Upper lobe of left lung (tissue), 6 donors: Measurements from ENCODE around the gene TBC1D9B. TPM values are rescaled to one million over a fixed set of nuclear protein-coding genes. Genes with fewer than 3 reads are reported as not detected.
A peak's percentile ranks its signal among the peaks of the same experiment; 100 is the strongest.

Experiments used
- ATAC-seq, 2 donors: fragments of 200-7000 bp; cut with Tn5 transposase; one replicate each; pipeline ENCODE4 v1.9.1; 2022; ENCODE audit warnings: mild to moderate bottlenecking in 2 of 2, moderate library complexity in 2 of 2; ENCODE audit not compliant: low FRiP score in 2 of 2
- DNase-seq, 2 donors: peaks; one replicate each; pipeline ENCODE4 v3.0.0-alpha.2; 2019 to 2020
- H3K27ac ChIP-seq, 4 donors: fragments of 200-600 bp; sonication (generic); one replicate each; pipeline ENCODE4 v1.5.1; 2016 to 2019
- H3K27me3 ChIP-seq, 4 donors: fragments of 200-600 bp; sonication (generic); one replicate each; pipeline ENCODE4 v1.5.1; 2017 to 2019
- H3K36me3 ChIP-seq, 4 donors: fragments of 200-600 bp; sonication (generic); one replicate each; pipeline ENCODE4 v1.5.1; 2016 to 2019
- H3K4me1 ChIP-seq, 4 donors: fragments of 200-600 bp; sonication (generic); one replicate each; pipeline ENCODE4 v1.5.1; 2018 to 2019
- H3K4me3 ChIP-seq, 4 donors: fragments of 200-600 bp; sonication (generic); one replicate each; pipeline ENCODE4 v1.5.1; 2017 to 2019; ENCODE audit warnings: mild to moderate bottlenecking in 2 of 4, moderate library complexity in 1 of 4
- H3K9me3 ChIP-seq, 4 donors: fragments of 200-600 bp; sonication (generic); one replicate each; pipeline ENCODE4 v1.5.1; 2018 to 2019
- EP300 ChIP-seq, 4 donors: sonication (generic); formaldehyde crosslinking; IDR thresholded peaks; one replicate each; pipeline ENCODE4 v1.5.1; 2017; ENCODE audit warnings: antibody characterized with exemption in 4 of 4, control low read depth in 2 of 4
- POLR2A ChIP-seq, 4 donors: fragments of 450-650 bp; IDR thresholded peaks; one replicate each; pipeline ENCODE4 v1.5.1; 2016 to 2017; ENCODE audit warnings: antibody characterized with exemption in 4 of 4, mild to moderate bottlenecking in 2 of 4
- POLR2AphosphoS5 ChIP-seq, 2 donors: sonication (generic); formaldehyde crosslinking; IDR thresholded peaks; one replicate each; pipeline ENCODE4 v1.5.1; 2017; ENCODE audit warnings: antibody characterized with exemption in 2 of 2
- WGBS, 2 donors: methylation state at CpG; one replicate each; pipeline ENCODE4 v1.1.5; 2017 to 2018; 5-methylcytosine and 5-hydroxymethylcytosine counted together
- total RNA-seq, 6 donors: library from RNA; depleted of rRNA in 4 of 6; stranded (reverse); fragments of >200 nt in 4 of 6; gene quantifications; one replicate each; pipeline versions ENCODE4 v1.1.0 to v1.2.1, GENCODE V29; 2016 to 2021
- TF ChIP-seq, protein P1 (sequence below), 6 experiments: fragments of 450-650 bp in 4 of 6; fragments of 200-600 bp in 2 of 6; sonication (generic) in 2 of 6; IDR thresholded peaks; one replicate each; pipeline ENCODE4 v1.5.1; 2016 to 2019; ENCODE audit warnings: antibody characterized with exemption in 6 of 6
- donor health status: DM: no; HTN: no; CAD: no; lungs with moderate emphysema.
- donor health status: DM: no; HTN: yes; CAD: no; lungs with severe emphysema.

The TBC1D9B gene
- total RNA-seq, 6 donors from 2014 or later = 66.4 to 228 (median 110) TPM

DNA sequence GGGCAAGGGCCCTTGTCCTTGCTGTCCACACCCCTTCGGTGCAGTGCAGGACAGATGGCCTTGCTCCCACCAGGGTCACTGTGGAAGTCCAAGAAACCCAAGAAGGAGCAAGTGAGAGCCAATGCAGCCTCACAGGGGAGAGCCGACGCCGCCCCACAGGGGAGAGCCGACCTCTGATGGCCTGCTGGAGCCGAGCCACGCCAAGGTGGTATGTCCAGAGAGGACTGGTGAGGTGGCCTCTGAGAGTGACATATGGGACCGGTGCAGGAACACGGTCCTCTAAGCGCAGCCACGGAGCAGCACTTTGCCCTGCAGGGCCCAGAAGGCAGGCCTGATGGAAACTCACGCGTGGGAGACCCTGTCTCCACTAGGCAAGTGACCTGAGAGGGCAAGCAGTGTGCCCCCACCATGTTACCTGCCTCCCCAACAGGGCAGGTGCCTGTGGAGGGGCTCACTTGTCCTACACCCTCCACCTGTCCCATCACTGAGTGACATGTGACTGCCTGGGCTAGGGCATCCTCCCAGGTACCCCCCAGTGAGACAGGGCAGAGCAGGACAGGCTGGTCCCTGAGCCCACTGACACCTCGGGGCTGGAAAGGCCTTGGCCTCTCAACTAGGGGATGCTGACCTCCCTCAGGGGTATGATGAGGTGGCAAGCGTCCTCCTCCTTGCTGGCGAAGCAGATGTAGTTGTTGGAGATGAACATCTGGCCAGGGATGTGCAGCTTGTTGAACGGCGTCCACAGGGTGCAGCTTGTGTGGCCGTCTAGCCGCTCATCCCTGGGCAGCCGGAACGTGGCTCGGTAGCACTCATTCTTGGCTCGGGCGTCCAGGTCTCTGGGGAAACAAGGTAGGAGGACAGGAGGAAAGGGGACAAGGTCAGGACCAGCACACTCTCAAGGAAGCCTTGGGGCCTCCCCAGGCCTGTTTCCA, 16.7 kb downstream of the TBC1D9B start:
- Histone ChIP-seq H3K27ac (no peak overlapping the region), H3K4me1 (no peaks in the 10 kb centered on the region), H3K4me3 (no peak overlapping the region), H3K36me3 (peaks cover 23 to 99% (median 84%) of the 10 kb centered on the region in 4 donors), H3K9me3 (no peaks in the 10 kb centered on the region), H3K27me3 (no peaks in the 10 kb centered on the region)
- TF ChIP-seq POLR2A (IDR thresholded peaks at IDR 0.05) (no peak), EP300 (IDR thresholded peaks at IDR 0.05) (no peak), POLR2AphosphoS5 (IDR thresholded peaks at IDR 0.05) (no peak)
- TF ChIP-seq, protein P1, sequence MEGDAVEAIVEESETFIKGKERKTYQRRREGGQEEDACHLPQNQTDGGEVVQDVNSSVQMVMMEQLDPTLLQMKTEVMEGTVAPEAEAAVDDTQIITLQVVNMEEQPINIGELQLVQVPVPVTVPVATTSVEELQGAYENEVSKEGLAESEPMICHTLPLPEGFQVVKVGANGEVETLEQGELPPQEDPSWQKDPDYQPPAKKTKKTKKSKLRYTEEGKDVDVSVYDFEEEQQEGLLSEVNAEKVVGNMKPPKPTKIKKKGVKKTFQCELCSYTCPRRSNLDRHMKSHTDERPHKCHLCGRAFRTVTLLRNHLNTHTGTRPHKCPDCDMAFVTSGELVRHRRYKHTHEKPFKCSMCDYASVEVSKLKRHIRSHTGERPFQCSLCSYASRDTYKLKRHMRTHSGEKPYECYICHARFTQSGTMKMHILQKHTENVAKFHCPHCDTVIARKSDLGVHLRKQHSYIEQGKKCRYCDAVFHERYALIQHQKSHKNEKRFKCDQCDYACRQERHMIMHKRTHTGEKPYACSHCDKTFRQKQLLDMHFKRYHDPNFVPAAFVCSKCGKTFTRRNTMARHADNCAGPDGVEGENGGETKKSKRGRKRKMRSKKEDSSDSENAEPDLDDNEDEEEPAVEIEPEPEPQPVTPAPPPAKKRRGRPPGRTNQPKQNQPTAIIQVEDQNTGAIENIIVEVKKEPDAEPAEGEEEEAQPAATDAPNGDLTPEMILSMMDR (IDR thresholded peaks at IDR 0.05) = no peak
- DNase-seq = peak in 1 of 2 donors; percentile 61
- 96% methylated on average over 12 to 24 of the region's 25 CpGs for WGBS, 2 donors
- no peak for ATAC-seq

DNA sequence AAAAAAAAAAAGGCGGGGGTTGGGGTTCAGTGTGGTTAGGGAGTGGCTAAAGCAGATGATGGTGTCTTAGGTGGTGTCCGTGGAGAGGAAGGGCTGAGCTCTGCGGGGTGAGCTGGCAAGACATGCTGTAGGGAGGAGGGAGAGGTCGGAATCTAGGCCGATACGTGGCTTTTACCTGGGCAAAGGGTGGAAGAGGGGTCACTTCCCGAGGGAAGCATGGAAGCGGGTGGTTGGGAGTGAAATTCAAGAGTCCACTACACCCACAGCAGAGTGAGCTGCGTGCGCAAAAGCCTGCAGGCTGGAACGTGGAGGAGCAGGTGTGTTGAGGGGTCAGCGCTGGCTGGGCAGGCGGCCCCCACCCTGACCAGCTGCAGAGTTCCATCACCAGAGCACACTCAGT, 17.8 kb downstream of the TBC1D9B start:
- DNase-seq = no peak
- Histone ChIP-seq H3K4me1 (no peaks in the 10 kb centered on the region), H3K27ac (no peak overlapping the region), H3K4me3 (no peak overlapping the region), H3K36me3 (peaks cover 23 to 99% (median 91%) of the 10 kb centered on the region in 4 donors), H3K9me3 (no peaks in the 10 kb centered on the region), H3K27me3 (no peaks in the 10 kb centered on the region)
- no peak for TF ChIP-seq POLR2A (IDR thresholded peaks at IDR 0.05)
- TF ChIP-seq, protein P1 (IDR thresholded peaks at IDR 0.05) = no peak
- TF ChIP-seq EP300 (IDR thresholded peaks at IDR 0.05) = no peak
- TF ChIP-seq POLR2AphosphoS5 (IDR thresholded peaks at IDR 0.05) = no peak
- 94% methylated on average over 10 to 13 of the region's 13 CpGs for WGBS, 2 donors
- ATAC-seq = no peak

DNA sequence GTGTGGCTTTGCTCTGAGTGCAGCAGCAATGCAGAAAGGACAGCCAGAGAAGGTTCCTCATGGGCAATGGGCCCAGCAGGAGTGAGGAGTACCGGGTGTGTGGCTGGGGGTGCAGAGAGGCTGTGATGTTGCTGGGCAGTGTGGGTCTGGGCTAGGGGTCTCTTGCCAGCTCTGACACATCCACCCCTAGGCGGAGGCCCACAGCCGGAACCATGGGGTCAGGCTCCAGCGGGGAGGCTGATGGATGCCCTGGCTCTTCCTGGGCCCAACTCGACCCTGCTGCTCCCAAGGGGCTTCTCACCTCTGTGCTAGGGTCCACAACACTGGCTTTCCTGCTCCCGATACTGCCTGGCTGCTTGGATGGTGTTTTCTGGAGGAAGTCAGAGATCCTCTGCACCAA, 19.9 kb downstream of the TBC1D9B start:
- TF ChIP-seq EP300 (IDR thresholded peaks at IDR 0.05) (no peak), POLR2A (IDR thresholded peaks at IDR 0.05) (no peak), POLR2AphosphoS5 (IDR thresholded peaks at IDR 0.05) (no peak)
- TF ChIP-seq, protein P1 (IDR thresholded peaks at IDR 0.05) = no peak
- H3K9me3 ChIP-seq = peaks cover 3 to 14% (median 9%) of the 10 kb centered on the region in 4 donors
- H3K27ac ChIP-seq = no peak overlapping the region
- DNase-seq = no peak
- H3K27me3 ChIP-seq = no peaks in the 10 kb centered on the region
- H3K4me1 ChIP-seq = no peaks in the 10 kb centered on the region
- no peak overlapping the region for H3K4me3 ChIP-seq
- ATAC-seq = no peak
- WGBS, 2 donors = 95% methylated on average over 6 of the region's 6 CpGs; no CpG with 5 or more reads in 1 of the 2 donors
- peaks cover 29 to 99% (median 85%) of the 10 kb centered on the region in 4 donors for H3K36me3 ChIP-seq

DNA sequence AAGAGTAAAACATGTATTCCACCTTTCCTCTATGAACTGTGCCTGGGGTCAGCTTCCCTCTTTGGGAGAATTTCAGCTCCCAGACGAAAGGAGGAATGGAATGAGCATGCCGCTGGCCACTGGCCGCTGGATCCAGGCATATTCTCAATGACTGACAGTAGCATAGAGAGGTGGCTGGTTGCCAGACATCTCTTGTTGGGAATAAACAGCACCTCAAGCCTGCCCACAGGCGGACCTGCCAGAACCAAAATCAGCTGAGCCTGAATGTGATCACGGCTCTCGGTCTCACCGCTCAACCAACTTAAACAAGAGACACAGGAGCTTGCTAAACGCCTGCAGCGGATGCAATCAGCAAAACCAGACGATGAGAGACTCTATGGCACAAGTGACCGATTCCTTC, 20.6 kb downstream of the TBC1D9B start:
- DNase-seq (no peak), ATAC-seq (no peak)
- no peaks in the 10 kb centered on the region for H3K4me1 ChIP-seq
- H3K36me3 ChIP-seq = peaks cover 23 to 96% (median 81%) of the 10 kb centered on the region in 4 donors
- H3K9me3 ChIP-seq = peaks cover 4 to 20% (median 15%) of the 10 kb centered on the region in 4 donors
- TF ChIP-seq, protein P1 (IDR thresholded peaks at IDR 0.05) = no peak
- TF ChIP-seq EP300 (IDR thresholded peaks at IDR 0.05) (no peak), POLR2AphosphoS5 (IDR thresholded peaks at IDR 0.05) (no peak)
- H3K4me3 ChIP-seq = no peak overlapping the region
- H3K27me3 ChIP-seq = no peaks in the 10 kb centered on the region
- 96 to 97% methylated on average over 11 of the region's 11 CpGs for WGBS, 2 donors
- H3K27ac ChIP-seq = no peak overlapping the region
